GM18499 (cell line): ENCODE results near the gene MAG.

Experiments used
- ATAC-seq: cut with Tn5 transposase; IDR thresholded peaks from one replicate; pipeline ENCODE4 v1.9.1; 2021; ENCODE audit warnings: moderate number of reproducible peaks; ENCODE audit not compliant: insufficient read depth, unreplicated experiment

Gene MAG, protein sequence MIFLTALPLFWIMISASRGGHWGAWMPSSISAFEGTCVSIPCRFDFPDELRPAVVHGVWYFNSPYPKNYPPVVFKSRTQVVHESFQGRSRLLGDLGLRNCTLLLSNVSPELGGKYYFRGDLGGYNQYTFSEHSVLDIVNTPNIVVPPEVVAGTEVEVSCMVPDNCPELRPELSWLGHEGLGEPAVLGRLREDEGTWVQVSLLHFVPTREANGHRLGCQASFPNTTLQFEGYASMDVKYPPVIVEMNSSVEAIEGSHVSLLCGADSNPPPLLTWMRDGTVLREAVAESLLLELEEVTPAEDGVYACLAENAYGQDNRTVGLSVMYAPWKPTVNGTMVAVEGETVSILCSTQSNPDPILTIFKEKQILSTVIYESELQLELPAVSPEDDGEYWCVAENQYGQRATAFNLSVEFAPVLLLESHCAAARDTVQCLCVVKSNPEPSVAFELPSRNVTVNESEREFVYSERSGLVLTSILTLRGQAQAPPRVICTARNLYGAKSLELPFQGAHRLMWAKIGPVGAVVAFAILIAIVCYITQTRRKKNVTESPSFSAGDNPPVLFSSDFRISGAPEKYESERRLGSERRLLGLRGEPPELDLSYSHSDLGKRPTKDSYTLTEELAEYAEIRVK

DNA sequence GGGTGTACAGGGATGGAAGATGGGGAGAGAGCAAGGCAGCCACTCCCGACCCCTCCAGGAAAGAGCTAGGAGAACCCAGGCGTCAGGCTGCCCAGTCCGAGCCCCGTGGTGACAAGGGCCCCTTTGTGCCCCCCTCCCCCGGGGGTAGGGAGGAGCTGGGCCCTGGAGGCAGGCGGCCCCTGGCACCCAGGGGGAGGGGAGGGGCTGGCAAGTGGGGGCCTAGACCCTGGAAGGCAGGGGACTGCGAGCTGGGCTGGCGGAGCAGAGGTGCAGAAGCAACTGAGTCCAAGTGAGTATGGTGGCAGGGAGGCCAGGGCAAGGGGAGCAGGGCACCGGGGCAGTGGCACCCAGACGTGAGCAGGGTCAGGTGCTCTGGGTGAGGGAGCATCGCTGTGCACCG, at the start of gene MAG:
Gene MAG (plus strand): TSS at position 246 of the 400 bp plus-strand sequence. CDS start 3,248 bp downstream, outside the sequence.
- no peak for ATAC-seq

DNA sequence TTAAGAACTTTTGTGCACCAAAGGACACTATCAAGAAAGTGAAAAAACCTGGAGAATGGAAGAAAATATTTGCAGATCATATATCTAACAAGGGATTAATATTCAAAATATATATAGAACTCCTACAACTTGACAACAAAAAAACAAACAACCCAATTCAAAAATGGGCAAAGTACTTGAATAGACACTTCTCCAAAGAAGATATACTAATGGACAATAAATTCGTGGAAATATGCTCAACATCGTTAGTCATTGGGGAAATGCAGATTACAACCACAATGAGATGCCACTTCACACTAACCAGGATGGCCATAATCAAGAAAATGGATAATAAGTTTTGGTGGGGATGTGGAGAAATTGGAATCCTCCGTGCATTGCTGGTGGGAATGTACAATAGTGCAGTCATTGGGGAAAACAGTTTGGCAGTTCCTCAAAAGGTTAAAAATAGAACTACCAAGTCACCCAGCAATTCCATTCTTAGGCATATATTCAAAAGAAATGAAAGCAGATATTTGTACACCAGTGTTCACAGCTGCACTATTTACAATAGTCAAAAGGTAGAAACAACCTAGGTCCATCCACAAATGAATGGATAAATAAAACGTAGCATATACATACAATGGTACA, 45.4 kb upstream of the MAG start:
- no peak for ATAC-seq

DNA sequence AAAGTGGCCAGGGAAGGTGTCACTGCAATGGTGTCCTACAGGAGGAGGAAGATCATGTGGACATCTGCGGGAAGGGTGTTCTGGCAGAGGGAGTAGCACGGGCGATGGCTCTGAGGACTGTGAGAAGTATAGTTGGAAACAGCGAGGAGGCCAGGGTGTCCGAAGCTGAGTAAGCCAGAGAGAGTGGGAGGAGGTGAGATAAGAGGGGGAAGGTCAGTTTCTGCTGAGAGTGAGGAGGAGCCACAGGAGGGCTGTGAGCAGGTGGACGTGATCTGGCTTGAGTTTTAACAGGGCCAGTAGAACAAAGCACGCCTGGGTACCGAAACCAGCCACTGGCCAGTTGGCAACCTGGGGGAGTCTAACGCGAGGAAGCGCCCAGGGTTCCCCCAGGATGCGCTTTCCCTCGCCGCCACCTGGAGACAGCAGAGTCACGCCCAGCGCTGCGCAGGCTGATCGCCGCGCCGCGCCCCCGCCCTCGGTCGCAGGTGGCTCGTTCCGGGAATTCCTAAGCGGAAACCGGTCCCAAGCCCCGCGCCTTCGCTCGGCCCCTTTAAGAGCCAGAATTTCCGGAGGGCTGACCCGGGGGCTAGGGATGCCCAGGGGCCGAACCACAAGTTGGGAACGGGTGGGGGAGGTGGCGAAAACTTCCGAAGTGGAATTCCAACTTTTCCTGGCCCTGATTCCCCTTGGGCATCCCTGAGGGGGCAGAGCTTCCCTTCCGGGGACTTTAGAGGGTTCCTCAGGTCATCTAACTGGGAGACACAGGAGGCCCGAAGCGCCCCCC, 44.2 kb upstream of the MAG start:
- no peak for ATAC-seq

DNA sequence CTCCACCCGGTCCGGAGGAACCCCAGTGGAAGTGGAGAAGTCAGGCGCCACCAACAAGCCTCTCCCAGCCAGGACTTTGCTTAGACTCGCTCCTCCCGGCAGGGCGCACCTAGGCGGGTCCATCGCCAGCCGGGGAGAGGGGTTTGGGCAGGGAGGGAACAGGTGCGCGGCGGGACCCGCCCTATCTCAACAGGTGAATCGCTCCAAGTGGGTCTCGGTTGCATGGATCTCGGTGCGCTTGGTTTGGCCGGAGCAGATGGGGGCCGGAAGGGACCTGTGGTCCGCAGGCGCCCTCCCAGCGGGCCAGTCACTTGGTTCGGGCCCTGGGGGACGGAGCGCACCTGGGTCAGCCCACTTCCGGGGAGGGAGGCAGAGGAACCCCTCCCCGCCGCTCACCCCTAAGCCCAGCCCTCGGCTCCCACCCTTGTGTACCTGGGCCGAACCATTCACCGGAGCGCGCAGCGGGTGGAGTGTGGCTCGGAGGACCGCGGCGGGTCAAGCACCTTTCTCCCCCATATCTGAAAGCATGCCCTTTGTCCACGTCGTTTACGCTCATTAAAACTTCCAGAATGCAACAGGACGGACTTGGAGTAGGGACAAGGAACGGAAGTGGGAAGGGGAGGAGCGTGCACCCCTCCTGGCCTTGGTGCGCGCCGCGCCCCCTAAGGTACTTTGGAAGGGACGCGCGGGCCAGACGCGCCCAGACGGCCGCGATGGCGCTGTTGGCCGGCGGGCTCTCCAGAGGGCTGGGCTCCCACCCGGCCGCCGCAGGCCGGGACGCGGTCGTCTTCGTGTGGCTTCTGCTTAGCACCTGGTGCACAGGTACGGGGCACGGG, 43.4 kb upstream of the MAG start, which contains the start of gene LSR:
Gene LSR (plus strand): TSS at position 693 of the 836 bp plus-strand sequence. CDS start 21 bp downstream, at position 714.
- no peak for ATAC-seq

DNA sequence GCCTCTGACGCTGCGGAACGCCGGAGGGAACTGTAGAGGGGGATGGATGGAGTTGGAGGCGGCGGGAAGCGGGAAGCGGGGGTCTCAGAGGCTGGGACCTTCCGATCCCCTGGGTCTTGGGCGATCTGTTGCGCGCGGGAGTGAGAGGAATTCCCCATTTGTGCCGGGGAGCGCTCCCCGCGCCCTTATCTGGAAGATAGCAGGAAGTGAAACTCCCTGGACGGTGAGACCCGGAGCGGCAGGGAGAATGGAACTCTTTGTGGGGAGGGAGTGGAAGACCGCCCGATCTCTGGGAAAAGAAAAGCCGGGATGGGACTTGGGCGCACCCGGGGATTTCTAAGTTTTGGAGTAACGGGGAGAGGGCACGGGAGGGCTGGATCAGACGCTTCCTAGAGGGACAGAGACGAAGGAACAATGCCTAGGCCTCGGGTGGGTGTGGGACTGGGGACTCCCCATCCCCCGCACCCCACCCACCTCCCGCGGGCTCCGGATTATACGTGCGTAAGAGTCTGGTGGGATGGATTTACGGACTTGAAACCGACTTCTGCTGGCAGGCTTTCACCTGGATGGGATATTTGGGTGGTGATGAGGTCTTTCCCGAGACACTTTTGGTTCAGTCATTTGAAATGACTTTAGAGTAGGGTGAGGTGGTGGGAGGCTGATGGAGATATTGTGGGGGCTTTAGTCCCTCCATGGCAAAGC, 42.7 kb upstream of the MAG start:
- ATAC-seq: no peak

DNA sequence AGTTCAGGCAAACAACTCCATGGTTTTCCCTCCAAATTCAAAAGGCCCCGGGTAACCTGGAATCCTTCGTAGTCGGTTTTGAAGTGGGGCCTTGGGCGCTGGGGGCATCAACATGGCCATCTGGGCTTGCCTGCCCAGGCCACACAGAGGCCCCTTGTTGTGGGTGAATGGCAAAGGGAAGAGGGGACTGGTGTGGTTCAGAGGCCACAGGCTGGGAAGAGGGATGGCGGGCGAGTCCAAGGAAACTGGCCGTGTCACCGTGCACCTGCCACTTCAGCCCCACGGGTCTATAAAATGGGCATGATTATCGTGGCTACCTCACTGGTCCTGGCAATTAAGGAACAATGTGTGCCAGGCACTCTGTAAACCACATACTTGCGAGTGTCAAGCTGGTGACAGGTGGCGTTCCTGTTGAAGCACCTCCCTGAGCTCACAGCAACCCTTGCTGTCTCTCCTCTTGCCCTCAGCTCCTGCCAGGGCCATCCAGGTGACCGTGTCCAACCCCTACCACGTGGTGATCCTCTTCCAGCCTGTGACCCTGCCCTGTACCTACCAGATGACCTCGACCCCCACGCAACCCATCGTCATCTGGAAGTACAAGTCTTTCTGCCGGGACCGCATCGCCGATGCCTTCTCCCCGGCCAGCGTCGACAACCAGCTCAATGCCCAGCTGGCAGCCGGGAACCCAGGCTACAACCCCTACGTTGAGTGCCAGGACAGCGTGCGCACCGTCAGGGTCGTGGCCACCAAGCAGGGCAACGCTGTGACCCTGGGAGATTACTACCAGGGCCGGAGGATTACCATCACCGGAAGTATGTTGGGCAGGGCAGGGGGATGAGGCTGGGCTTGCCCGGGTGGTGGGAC, 41.9 kb upstream of the MAG start:
- ATAC-seq: no peak

DNA sequence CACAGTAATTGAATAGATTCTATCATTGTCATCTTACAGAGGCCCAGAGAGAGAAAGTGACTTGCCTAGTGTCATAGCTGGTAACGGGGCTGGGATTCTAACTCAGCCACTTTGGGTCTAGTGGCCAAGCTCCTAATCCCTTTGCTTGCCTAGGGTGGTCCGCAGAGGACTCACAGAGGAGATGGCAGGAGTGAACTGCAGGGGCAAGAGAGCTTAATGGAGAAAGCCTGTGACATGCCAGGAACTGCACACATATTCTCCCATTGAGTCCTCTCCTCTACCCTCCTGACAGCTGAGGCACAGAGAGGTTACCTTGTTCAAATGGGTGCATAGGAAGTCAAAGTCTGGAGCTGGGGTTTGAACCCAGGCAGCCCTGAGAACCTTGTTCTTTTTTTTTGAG, 40.5 kb upstream of the MAG start:
- no peak for ATAC-seq

DNA sequence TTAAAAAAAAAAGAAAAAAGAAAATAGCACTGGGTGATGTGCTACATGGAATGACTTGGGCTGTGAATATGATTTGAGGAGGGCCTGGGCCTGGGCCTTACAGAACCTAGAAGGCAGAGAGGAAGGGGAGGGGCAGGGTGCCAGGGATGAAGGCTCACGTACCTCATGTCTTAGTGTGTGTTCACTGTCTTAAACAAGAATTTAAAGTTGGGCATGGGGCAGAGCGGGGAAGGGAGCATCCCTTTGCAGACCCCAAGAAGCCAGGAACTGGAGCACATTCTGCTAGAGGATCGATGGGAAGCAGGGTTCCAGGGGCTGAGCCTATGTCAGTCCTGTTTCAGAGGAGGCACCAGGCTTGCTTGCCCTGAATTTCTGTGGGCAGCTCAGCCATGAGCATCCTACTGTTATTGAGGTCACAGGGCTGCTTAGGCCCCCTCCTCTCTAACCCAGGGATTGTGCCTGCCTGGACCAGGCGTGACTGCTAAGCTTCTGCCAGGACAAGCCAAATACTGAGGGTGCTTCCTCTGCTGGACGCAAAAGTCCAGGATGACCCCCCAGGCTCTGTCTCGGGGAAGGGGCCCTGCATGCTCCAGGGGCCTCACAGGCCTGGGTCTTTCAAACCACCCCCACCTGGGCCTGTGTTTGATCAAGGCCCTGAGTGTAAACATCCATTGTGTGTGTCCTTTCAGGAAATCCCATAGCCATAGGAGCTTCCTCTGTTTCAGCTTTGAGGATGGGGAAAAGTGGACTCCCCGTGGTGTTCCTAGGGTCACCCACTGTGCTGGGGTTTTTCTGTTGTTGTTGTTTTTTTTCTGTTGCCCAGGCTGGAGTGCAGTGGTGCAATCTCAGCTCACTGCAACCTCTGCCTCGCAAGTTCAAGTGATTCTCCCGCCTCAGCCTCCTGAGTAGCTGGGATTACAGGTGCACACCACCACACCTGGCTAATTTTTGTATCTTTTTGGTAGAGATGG, 38.4 kb upstream of the MAG start:
- ATAC-seq: no peak

DNA sequence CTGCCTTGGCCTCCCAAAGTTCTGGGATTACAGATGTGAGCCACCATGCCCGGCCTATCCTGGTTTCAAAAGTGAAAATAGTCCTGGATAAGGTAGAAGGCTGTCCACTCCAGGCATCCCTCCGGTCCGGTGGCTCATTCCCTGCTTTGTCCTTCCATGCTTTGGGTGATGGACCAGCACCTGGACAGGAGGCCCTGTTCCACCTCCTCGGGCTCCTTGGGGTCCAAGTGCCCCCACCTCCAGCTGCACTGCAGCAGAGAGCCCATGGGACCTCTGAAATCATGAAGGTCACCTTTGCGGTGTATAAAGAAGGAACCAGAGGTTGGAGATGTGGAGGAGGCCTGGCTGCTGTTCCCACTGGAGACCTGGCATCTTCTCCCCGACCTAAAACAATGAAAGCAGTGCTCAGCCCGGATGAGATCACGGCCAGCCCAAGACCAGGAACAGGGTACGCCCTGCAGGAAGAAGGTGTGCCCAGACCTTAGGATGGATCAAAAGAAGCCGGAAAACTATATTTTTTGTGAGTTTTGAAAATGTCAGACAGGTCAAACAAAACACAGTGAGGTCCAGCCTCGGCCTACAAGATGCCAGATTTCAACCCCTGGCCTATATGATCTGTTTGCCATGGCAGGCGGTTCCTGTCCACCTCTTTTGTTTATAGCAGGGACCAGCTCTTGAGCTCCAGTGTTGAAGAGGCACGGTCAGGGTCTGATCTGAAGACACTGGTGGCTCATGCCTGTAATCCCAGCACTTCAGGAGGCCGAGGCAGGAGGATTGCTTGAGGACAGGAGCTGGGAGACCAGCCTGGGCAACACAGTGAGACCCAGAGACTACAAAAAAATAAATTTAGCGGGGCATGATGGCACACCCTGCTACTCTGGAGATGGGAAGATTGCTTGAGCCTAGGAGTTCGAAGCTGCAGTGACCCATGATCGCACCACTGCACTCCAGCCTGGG, 37.3 kb upstream of the MAG start:
- no peak for ATAC-seq

DNA sequence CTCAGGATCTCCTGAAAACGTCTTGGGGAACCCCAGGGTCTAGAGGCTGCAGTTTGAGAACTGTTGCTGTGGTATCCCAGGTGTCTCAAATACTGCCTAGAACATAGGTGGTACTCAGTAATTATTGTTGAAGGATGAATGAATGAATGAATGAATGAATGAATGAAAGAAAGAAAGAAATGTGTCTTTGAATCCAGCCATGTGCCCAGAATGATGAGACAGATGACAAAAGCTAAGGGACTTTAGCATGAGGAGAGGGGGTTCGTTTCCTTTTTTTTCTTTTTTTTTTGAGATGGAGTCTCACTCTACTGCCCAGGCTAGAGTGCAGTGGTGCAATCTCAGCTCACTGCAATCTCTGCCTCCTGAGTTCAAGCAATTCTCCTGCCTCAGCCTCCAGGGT, 35.4 kb upstream of the MAG start:
- ATAC-seq: no peak

DNA sequence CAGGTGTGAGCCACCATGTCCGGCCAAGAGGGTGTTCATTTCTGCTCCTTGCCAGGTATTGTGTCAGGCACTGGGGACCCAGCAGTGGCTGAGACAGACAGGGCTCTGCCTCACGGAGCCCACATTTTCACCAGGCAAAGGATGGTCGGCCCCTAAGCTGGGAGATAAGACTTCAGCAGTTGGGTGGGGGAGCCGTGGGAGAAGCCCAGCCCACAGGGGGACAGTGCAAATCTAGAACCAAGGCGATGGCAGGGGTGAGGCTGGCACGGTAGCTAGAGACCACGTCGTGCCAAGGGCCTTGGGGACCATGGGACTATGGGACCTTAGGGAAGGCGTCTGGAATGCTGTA, 34.9 kb upstream of the MAG start:
- ATAC-seq: no peak

DNA sequence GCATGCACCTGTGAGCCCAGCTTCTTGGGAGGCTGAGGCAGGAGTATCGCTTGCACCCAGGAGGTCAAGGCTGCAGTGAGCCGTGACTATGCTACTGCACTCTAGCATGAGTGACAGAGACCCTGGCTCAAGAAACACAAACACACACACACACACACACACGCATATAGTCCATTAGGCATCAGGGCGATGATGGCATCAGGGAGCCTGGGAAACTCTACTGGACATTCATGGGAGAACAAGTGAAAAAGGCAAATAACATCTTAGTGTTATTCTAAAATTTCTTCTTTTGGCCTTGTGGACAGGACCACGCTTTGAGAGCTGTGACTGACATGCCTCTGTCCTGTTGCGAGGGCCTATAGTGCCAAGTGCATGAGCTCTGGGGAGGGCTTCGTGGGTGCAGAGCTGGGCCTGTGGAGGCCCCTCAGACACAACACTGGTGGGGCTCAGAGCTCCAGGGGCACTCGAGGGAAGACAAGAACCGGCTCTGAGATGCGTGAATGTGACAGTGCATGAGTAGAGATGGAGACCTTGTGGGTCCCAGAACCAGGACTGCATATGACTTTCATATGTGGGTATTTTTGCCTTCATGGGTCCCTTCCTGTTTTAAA, 31.2 kb upstream of the MAG start:
- ATAC-seq: no peak

DNA sequence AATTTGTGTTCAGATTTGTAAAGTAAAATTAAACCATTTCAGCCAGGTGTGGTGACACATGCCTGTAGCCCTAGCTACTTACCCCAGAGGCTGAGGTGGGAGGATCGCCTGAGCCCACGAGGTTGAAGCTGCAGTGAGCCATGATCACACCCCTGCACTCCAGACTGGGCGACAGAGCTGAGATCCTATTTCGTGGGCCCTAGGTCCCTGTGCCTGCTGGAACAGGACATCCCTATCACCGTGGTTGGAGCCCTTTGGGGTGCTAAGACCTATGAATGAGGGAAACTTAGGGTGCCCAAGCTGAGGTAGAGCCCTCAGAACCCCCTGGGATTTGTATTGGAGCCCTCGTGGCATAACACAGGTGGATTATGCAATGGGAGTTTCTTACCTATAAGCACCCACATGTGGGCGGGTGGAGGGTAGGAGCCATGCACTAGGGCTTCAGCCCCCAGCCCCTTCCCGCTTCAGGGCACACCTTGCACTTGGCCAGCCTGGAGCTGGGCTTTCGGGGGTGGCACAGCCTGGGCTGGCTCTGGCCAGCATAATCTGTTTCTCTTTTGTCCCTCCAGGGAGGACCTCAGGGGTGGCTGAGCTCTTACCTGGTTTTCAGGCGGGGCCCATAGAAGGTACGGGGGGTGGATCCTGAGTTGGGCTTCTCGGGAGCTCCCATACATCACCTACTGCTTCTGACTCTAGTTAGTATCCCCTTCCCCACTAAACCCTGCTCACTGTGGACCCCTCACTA, 30.4 kb upstream of the MAG start:
- ATAC-seq: no peak

DNA sequence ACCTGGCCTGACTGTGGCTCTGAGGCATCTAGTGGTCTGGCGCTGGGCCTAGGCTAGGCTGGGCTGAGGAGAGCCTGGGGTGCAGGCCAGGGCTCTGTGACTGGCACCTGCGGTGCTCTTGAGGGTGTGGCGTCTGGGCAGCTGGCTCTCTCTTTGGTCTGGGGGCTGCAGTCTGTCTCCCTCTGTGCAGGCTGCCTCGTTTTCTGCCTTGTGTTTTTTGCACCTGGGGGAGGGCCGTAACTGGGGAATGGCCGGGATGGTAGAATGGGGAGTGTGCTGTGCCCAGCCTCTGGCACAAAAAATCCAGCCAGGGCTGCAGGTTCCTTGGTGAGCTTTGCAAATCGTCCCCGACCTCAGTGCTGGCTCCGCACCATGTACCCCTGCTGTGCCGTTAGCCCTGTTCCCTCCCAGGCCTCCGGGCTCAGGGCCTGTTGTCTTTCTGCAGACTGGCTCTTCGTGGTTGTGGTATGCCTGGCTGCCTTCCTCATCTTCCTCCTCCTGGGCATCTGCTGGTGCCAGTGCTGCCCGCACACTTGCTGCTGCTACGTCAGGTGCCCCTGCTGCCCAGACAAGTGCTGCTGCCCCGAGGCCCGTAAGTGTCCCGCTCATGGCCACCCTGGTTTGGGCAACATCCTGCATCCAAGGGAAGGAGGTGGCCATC, 29.7 kb upstream of the MAG start:
- ATAC-seq: no peak
